ENCODE measurements around the gene SLC66A2.

SLC66A2 gene

DNA sequence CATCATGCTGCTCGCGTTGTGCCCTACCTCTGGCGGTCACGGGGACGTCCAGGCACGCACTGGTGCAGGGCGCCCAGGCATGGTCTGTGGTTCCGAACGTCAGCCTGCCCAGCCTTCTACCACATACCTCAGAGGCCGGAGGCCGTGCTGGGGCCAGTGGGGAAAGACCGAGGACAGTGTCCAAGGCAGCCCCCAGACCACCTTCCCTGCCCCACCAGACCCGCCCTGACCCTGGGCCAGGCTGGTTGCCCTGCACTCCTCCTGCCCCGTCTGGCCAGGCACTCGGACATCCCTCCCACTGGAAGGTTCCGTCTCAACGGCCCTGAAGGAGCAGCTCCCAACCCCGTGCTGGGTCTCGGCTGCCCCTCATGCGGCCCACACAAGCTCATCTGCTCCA is 32.8 kb downstream of the SLC66A2 start:
- H3K9ac ChIP-seq (ENCODE audit: low read length): no peak overlapping the region
- H4K20me1 ChIP-seq (ENCODE audit: insufficient read depth, low read length): no peaks in the 10 kb centered on the region
- H3K4me3 ChIP-seq (ENCODE audit: low read depth, low read length, poor library complexity, severe bottlenecking): no peak overlapping the region
- H3K27me3 ChIP-seq (ENCODE audit: insufficient read depth, low read length): no peaks in the 10 kb centered on the region
- H3K9me3 ChIP-seq (ENCODE audit: low read length): no peaks in the 10 kb centered on the region
- H3K9me2 ChIP-seq (ENCODE audit: low read depth, low read length): no peaks in the 10 kb centered on the region
- no peak overlapping the region for H2AFZ ChIP-seq (ENCODE audit: low read length)
- no peaks in the 10 kb centered on the region for H3F3A ChIP-seq (ENCODE audit: insufficient read depth, low read length)
- TF ChIP-seq, protein P1, sequence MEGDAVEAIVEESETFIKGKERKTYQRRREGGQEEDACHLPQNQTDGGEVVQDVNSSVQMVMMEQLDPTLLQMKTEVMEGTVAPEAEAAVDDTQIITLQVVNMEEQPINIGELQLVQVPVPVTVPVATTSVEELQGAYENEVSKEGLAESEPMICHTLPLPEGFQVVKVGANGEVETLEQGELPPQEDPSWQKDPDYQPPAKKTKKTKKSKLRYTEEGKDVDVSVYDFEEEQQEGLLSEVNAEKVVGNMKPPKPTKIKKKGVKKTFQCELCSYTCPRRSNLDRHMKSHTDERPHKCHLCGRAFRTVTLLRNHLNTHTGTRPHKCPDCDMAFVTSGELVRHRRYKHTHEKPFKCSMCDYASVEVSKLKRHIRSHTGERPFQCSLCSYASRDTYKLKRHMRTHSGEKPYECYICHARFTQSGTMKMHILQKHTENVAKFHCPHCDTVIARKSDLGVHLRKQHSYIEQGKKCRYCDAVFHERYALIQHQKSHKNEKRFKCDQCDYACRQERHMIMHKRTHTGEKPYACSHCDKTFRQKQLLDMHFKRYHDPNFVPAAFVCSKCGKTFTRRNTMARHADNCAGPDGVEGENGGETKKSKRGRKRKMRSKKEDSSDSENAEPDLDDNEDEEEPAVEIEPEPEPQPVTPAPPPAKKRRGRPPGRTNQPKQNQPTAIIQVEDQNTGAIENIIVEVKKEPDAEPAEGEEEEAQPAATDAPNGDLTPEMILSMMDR (IDR thresholded peaks at IDR 0.05; ENCODE audit: low read length): no peak
- TF ChIP-seq EZH2 (IDR thresholded peaks at IDR 0.05; ENCODE audit: borderline replicate concordance, low read length): no peak
- H3K4me2 ChIP-seq (ENCODE audit: low read length): no peak overlapping the region
- no peak overlapping the region for H3K27ac ChIP-seq (ENCODE audit: low read depth, low read length, poor library complexity, severe bottlenecking)
- H3K36me3 ChIP-seq (ENCODE audit: insufficient read depth, low read length): peaks cover 21% of the 10 kb centered on the region
- H3K4me1 ChIP-seq (ENCODE audit: insufficient read depth, low read length, severe bottlenecking): no peaks in the 10 kb centered on the region
- H3K79me2 ChIP-seq (ENCODE audit: insufficient read depth, low read length): no peaks in the 10 kb centered on the region

DNA sequence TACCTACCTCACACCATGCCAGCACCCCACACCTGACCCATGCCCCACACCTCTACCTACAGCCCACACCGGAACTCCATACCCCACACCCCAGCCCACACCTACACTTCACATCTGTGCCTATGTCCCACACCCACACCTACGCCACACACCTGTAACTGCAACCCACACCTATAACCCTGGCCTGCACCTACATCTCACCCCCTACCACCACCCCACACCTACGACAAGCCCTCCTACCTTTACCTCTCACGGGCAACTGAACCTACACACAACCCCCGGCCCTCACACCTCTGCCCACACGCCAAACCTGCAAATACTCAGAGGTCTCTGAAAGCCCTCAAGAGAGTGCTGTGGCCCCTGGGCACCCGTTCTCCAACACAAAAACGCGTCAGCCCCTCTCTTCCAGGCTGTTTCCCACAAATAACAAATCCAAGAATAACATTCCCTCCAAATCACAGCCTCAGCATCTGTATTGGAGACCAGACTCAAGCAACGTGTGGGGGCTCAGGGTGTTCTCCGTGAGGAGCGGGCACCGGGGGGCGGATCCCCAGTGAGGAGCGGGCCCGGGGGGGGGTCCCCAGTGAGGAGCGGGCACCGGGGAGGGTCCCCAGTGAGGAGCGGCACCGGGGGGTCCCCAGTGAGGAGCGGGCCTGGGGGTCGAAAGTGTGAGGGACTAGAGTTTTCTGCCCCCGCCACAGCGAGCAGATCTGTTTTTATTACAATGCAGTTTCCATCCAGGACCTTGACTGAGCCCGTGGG is 33.4 kb downstream of the SLC66A2 start:
- H3K4me3 ChIP-seq (ENCODE audit: low read depth, low read length, poor library complexity, severe bottlenecking): no peak overlapping the region
- H3K27me3 ChIP-seq (ENCODE audit: insufficient read depth, low read length): no peaks in the 10 kb centered on the region
- H3K9ac ChIP-seq (ENCODE audit: low read length): no peak overlapping the region
- H3K9me3 ChIP-seq (ENCODE audit: low read length): no peaks in the 10 kb centered on the region
- H4K20me1 ChIP-seq (ENCODE audit: insufficient read depth, low read length): no peaks in the 10 kb centered on the region
- no peaks in the 10 kb centered on the region for H3K4me1 ChIP-seq (ENCODE audit: insufficient read depth, low read length, severe bottlenecking)
- H2AFZ ChIP-seq (ENCODE audit: low read length): no peak overlapping the region
- H3K4me2 ChIP-seq (ENCODE audit: low read length): no peak overlapping the region
- H3K36me3 ChIP-seq (ENCODE audit: insufficient read depth, low read length): peaks cover 21% of the 10 kb centered on the region
- no peak overlapping the region for H3K27ac ChIP-seq (ENCODE audit: low read depth, low read length, poor library complexity, severe bottlenecking)
- no peaks in the 10 kb centered on the region for H3K9me2 ChIP-seq (ENCODE audit: low read depth, low read length)
- H3K79me2 ChIP-seq (ENCODE audit: insufficient read depth, low read length): no peaks in the 10 kb centered on the region
- no peaks in the 10 kb centered on the region for H3F3A ChIP-seq (ENCODE audit: insufficient read depth, low read length)
- no peak for TF ChIP-seq EZH2 (IDR thresholded peaks at IDR 0.05; ENCODE audit: borderline replicate concordance, low read length)
- TF ChIP-seq, protein P1 (IDR thresholded peaks at IDR 0.05; ENCODE audit: low read length): no peak

DNA sequence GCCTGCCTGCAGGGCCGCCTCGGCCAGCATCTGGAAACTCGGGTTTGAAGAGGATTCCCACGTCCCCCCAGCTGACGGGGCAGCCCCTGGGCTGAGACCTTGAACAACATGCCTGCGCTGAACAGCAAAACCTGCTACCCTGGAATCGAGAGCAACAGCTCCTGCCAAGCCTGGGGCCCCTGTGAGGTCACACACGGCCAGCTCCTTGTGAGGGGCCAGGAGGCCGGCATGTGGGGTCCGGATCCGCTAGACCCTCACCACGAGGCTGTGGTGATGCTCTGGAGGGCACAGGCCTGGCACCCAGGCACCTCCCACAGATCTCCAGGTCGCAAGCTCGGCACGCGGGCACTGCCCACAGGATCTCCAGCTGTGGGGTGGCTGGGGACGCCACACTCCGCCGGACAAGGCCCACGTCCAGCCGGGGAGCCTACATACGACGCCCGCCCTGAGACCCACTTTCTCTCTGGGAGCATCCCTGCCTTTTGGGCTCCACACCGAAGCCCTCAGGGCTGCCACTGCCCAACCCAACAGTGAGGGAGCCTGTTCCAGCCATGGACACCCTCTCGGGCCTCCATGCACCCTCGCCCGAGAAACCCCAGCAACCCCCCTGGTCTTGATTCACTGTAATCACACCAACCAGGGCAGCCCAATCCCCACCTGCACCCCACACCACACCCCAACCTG is 34.1 kb downstream of the SLC66A2 start:
- H4K20me1 ChIP-seq (ENCODE audit: insufficient read depth, low read length): no peaks in the 10 kb centered on the region
- H3K36me3 ChIP-seq (ENCODE audit: insufficient read depth, low read length): peaks cover 21% of the 10 kb centered on the region
- H2AFZ ChIP-seq (ENCODE audit: low read length): no peak overlapping the region
- TF ChIP-seq, protein P1 (IDR thresholded peaks at IDR 0.05; ENCODE audit: low read length): no peak
- no peak for TF ChIP-seq EZH2 (IDR thresholded peaks at IDR 0.05; ENCODE audit: borderline replicate concordance, low read length)
- no peaks in the 10 kb centered on the region for H3K9me2 ChIP-seq (ENCODE audit: low read depth, low read length)
- H3K4me1 ChIP-seq (ENCODE audit: insufficient read depth, low read length, severe bottlenecking): no peaks in the 10 kb centered on the region
- H3K27me3 ChIP-seq (ENCODE audit: insufficient read depth, low read length): no peaks in the 10 kb centered on the region
- H3K79me2 ChIP-seq (ENCODE audit: insufficient read depth, low read length): no peaks in the 10 kb centered on the region
- H3K4me2 ChIP-seq (ENCODE audit: low read length): no peak overlapping the region
- no peak overlapping the region for H3K27ac ChIP-seq (ENCODE audit: low read depth, low read length, poor library complexity, severe bottlenecking)
- H3K9ac ChIP-seq (ENCODE audit: low read length): no peak overlapping the region
- no peak overlapping the region for H3K4me3 ChIP-seq (ENCODE audit: low read depth, low read length, poor library complexity, severe bottlenecking)
- H3K9me3 ChIP-seq (ENCODE audit: low read length): no peaks in the 10 kb centered on the region
- H3F3A ChIP-seq (ENCODE audit: insufficient read depth, low read length): no peaks in the 10 kb centered on the region
